ENCODE data around the gene ATP5F1E. TPM values are rescaled to one million over a fixed set of nuclear protein-coding genes. Genes with fewer than 3 reads are reported as not detected.
A peak's percentile ranks its signal among the peaks of the same experiment; 100 is the strongest.

The ATP5F1E gene
- total and polyA plus RNA-seq, 2 donors (not counting 3 experiments of a cell fraction or from before 2014, with no cell fraction given) = 29.0 to 107 TPM

DNA sequence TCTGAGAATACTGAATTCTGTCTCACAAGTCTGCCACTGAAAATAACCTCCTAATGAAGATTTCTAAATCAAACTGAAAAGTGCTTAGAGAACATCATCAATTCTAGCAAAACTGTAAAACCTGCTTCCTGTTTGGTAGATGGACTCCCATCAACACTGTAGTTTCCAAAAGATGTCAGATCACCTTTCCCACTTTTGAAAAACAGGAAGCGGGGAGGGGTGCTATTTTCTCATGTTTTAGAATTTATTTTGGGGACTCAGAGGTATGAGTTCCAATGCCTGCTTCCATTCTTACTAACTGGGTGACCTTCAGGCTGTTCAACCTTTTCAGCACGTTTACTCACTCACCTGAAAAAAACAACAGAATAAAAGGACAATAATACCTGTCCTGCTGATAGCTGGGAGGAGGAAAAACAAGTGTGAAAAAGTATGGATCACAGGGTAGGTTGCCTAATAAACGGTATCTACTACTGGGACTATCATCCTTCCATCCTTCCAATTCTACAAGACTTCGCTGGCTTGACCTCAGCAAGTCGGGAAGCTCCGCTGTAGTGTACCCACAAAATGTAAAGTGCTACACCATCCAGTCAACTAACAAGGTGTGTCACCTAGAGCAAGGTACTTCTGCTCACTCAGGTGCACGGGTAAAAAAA, 1.1 kb downstream of the ATP5F1E start:
- peaks cover 6 to 23% of the 10 kb centered on the region in 2 experiments for H3K36me3 ChIP-seq (ENCODE audit: control insufficient read depth in 2 of 2, extremely low read depth in 1 of 2, insufficient read depth in 2 of 2, low read length in 2 of 2)
- H3K9me1 ChIP-seq (replicated peaks; ENCODE audit: control insufficient read depth, extremely low read depth, insufficient read depth, low read length) = no peaks in the 10 kb centered on the region
- intact Hi-C loops (cut with micrococcal nuclease) (loop anchor here (5.0 kb wide), 1 partner anchor 34 kb away; no protein-coding TSS in a partner anchor), dilution Hi-C loops (cut with MboI; ENCODE audit: extremely low pct_ligation_motif_present, low sequenced_read_pairs) (no loop called here)
- no peaks in the 10 kb centered on the region for H3K27me3 ChIP-seq (ENCODE audit: control insufficient read depth in 2 of 2, insufficient read depth in 2 of 2, low read length in 2 of 2)
- FAIRE-seq (no peak), DNase-seq (ENCODE audit: low read depth, low spot score) (no peak)
- H3K4me1 ChIP-seq (ENCODE audit: control insufficient read depth, extremely low read depth, insufficient read depth, low read length) = peaks cover 43% of the 10 kb centered on the region
- H3K27ac ChIP-seq (ENCODE audit: insufficient read depth, low read depth, low read length) = peak overlapping the region; percentile 82
- H4K20me1 ChIP-seq (replicated peaks; ENCODE audit: control insufficient read depth, extremely low read depth, insufficient read depth, low read length) = no peaks in the 10 kb centered on the region
- POLR2A ChIA-PET = interaction anchor here (1.5 kb wide), 1 partner anchor 20 kb away, joined by 13 read pairs; no protein-coding TSS in a partner anchor
- peak overlapping the region; percentile 94 for H3K4me2 ChIP-seq (ENCODE audit: insufficient read depth, low read length)
- peak overlapping the region; percentile 59 for H3K9ac ChIP-seq (replicated peaks; ENCODE audit: extremely low read depth, insufficient read depth, low read length)
- H3K4me3 ChIP-seq (replicated peaks in 1 of 3; ENCODE audit: insufficient read depth in 1 of 3, low read depth in 1 of 3, low read length in 3 of 3) = peak overlapping the region; percentile 48 to 76 (median 69)
- no peaks in the 10 kb centered on the region for H3K9me3 ChIP-seq (replicated peaks; ENCODE audit: control insufficient read depth, insufficient read depth, low read length)
- TSS peak; percentile 38 for BruUV-seq (replicated peaks)
- H3K79me2 ChIP-seq (ENCODE audit: control insufficient read depth, insufficient read depth, low read length) = peaks cover 60% of the 10 kb centered on the region
- H2AFZ ChIP-seq (ENCODE audit: low read depth, low read length) = no peak overlapping the region
- CTCF ChIA-PET = interaction anchor here (1.7 kb wide), 1 partner anchor 33 kb away, joined by 6 read pairs; no protein-coding TSS in a partner anchor
- TF ChIP-seq FOS (IDR thresholded peaks at IDR 0.05; ENCODE audit: borderline replicate concordance, insufficient read depth, low read length) (no peak), GATA2 (IDR thresholded peaks at IDR 0.05; ENCODE audit: insufficient read depth, insufficient read length, low read depth, low read length) (no peak), EZH2 (IDR thresholded peaks at IDR 0.05; ENCODE audit: borderline replicate concordance, low read depth, low read length, severe bottlenecking) (no peak)
- TF ChIP-seq, protein P1, sequence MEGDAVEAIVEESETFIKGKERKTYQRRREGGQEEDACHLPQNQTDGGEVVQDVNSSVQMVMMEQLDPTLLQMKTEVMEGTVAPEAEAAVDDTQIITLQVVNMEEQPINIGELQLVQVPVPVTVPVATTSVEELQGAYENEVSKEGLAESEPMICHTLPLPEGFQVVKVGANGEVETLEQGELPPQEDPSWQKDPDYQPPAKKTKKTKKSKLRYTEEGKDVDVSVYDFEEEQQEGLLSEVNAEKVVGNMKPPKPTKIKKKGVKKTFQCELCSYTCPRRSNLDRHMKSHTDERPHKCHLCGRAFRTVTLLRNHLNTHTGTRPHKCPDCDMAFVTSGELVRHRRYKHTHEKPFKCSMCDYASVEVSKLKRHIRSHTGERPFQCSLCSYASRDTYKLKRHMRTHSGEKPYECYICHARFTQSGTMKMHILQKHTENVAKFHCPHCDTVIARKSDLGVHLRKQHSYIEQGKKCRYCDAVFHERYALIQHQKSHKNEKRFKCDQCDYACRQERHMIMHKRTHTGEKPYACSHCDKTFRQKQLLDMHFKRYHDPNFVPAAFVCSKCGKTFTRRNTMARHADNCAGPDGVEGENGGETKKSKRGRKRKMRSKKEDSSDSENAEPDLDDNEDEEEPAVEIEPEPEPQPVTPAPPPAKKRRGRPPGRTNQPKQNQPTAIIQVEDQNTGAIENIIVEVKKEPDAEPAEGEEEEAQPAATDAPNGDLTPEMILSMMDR (IDR thresholded peaks at IDR 0.05; ENCODE audit: extremely low read depth in 1 of 2, insufficient read depth in 1 of 2, low read depth in 1 of 2, low read length in 2 of 2) = no peak
- TF ChIP-seq, protein P2, sequence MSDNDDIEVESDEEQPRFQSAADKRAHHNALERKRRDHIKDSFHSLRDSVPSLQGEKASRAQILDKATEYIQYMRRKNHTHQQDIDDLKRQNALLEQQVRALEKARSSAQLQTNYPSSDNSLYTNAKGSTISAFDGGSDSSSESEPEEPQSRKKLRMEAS (IDR thresholded peaks at IDR 0.05; ENCODE audit: insufficient read depth, insufficient read length) = no peak

Measured in endothelial cell of umbilical vein (primary cell).